ENCODE results near the gene DDX49. TPM values are rescaled to one million over a fixed set of nuclear protein-coding genes. Genes with fewer than 3 reads are reported as not detected.
A peak's percentile ranks its signal among the peaks of the same experiment; 100 is the strongest.

DDX49 gene
- polyA plus RNA-seq, 1 of the 3 experiments (the other 2 are of a cell fraction) = 86.8 TPM

GRCh38 chr19:18895824-18896341 lies 23.6 kb upstream of the DDX49 start, which contains the start of gene CERS1:
Gene CERS1 (minus strand): TSS chr19:18896158. CDS start chr19:18896072, 86 bp downstream.
- peaks cover 9% of the 10 kb centered on the region for H3F3A ChIP-seq (replicated peaks; ENCODE audit: insufficient read depth)
- peak within 1 kb of the TSS; percentile 61 to 72 for H3K4me3 ChIP-seq (ENCODE audit: low read depth in 2 of 2, low read length in 1 of 2)
- ChIA-PET POLR2A (interaction anchor here (1.5 to 1.7 kb wide), 2 partner anchors 20 to 23 kb away, joined by 4 to 8 read pairs; partner anchors contain the start of genes COPE and DDX49), CTCF (interaction anchor here (0.9 to 6.3 kb wide), 16 partner anchors 9 to 306 kb away, joined by 3 to 76 read pairs (median 12); partner anchors contain the start of genes COPE, DDX49 and REX1BD)
- H3K27ac ChIP-seq (ENCODE audit: low read depth in 2 of 2, low read length in 1 of 2) = peak within 1 kb of the TSS in 1 of 2 experiments; percentile 65; a peak in 1 of 4 replicates
- H3K9ac ChIP-seq = no peak within 1 kb of the TSS; the same call in 1 of the 2 replicates
- no peaks in the 10 kb centered on the region for H3K9me3 ChIP-seq
- H3K4me1 ChIP-seq (ENCODE audit: control insufficient read depth in 1 of 2, insufficient read depth in 2 of 2, low read depth in 1 of 2, low read length in 1 of 2) = peaks cover 0 to 24% of the 10 kb centered on the region in 2 experiments; a peak in 1 of 4 replicates
- H3K9me2 ChIP-seq = no peaks in the 10 kb centered on the region
- peaks cover 0 to 15% of the 10 kb centered on the region in 2 experiments for H3K36me3 ChIP-seq (replicated peaks in 1 of 2; ENCODE audit: control insufficient read depth in 1 of 2, insufficient read depth in 2 of 2, low read length in 1 of 2)
- DNase-seq = peak; percentile 95
- no peaks in the 10 kb centered on the region for H4K20me1 ChIP-seq (ENCODE audit: insufficient read depth)
- WGBS (ENCODE audit: low lambda C conversion rate) = 11% methylated on average over 9 of the region's 89 CpGs
- no peaks in the 10 kb centered on the region for H3K79me2 ChIP-seq (ENCODE audit: insufficient read depth)
- TF ChIP-seq MAX (IDR thresholded peaks at IDR 0.05; ENCODE audit: low read depth) (no peak), IRF3 (IDR thresholded peaks at IDR 0.05; ENCODE audit: low read depth, low read length) (no peak), PBX3 (IDR thresholded peaks at IDR 0.05) (no peak), POLR2AphosphoS5 (IDR thresholded peaks at IDR 0.05; ENCODE audit: low read depth, low read length) (no peak), REST (IDR thresholded peaks at IDR 0.05; ENCODE audit: low read depth, low read length) (no peak), NRF1 (IDR thresholded peaks at IDR 0.05; ENCODE audit: low read depth, low read length) (no peak), GATA2 (CRISPR knock-in tag; IDR thresholded peaks at IDR 0.05) (no peak), NFIC (IDR thresholded peaks at IDR 0.05; ENCODE audit: borderline replicate concordance) (no peak), EP300 (IDR thresholded peaks at IDR 0.05; ENCODE audit: borderline replicate concordance in 1 of 2, low read depth in 1 of 2, low read length in 1 of 2) (no peak), CTCF (IDR thresholded peaks at IDR 0.05) (no peak), MXI1 (IDR thresholded peaks at IDR 0.05; ENCODE audit: low read depth, low read length) (no peak), USF2 (IDR thresholded peaks at IDR 0.05; ENCODE audit: borderline replicate concordance, low read depth, low read length) (no peak), EZH2phosphoT487 (IDR thresholded peaks at IDR 0.05; ENCODE audit: borderline replicate concordance, low read depth) (no peak), TCF12 (IDR thresholded peaks at IDR 0.05) (no peak)
- no peak within 1 kb of the TSS; the same call in 1 of the 2 replicates for H2AFZ ChIP-seq (ENCODE audit: low read depth)
- no peaks in the 10 kb centered on the region for H3K27me3 ChIP-seq (ENCODE audit: insufficient read depth)
- peak within 1 kb of the TSS; percentile 98 for H3K4me2 ChIP-seq
